LNCaP clone FGC (cell line): ENCODE measurements around the gene KCNG4.

Source experiments
- DNase-seq: peaks from one replicate; pipeline ENCODE4 v3.0.0-alpha.2; 2011; ENCODE audit warnings: low read depth
- H3K4me3 ChIP-seq: 2 replicates; pipeline ENCODE4 v1.5.1; 2011; ENCODE audit warnings: mild to moderate bottlenecking, low read depth, low read length, control low read depth
- CTCF ChIP-seq: IDR thresholded peaks from 2 replicates; pipeline ENCODE4 v1.5.1; 2012; ENCODE audit warnings: mild to moderate bottlenecking; ENCODE audit not compliant: control insufficient read depth, insufficient read depth; ENCODE audit errors: extremely low read depth

KCNG4 gene

GRCh38 chr16:84239909-84240308, at the start of gene KCNG4:
Gene KCNG4 (minus strand): TSS chr16:84240012. CDS start chr16:84237485, 2,527 bp downstream.
- no peak for DNase-seq
- no peak for TF ChIP-seq CTCF
- no peak within 1 kb of the TSS for H3K4me3 ChIP-seq

DNA sequence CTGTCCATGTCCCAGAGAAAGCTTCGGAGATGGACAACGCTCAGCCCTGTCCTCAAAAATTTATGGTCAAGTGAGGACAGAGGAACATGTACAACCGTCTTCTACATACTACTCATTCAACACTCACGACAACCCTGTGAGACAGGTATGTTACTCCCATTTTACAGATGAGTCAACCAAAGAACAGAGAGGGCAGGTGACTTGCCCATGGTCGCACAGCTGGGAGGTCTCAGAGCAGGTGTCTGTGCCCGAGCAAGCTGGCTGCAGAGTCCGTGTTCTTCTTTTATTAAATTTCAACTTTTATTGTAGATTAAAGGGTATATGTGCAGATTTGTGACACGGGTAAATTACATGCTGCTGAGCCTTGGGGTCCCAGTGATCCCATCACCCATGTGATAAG, 49.1 kb upstream of the KCNG4 start:
- DNase-seq = no peak
- no peak overlapping the region for H3K4me3 ChIP-seq
- no peak for TF ChIP-seq CTCF

DNA sequence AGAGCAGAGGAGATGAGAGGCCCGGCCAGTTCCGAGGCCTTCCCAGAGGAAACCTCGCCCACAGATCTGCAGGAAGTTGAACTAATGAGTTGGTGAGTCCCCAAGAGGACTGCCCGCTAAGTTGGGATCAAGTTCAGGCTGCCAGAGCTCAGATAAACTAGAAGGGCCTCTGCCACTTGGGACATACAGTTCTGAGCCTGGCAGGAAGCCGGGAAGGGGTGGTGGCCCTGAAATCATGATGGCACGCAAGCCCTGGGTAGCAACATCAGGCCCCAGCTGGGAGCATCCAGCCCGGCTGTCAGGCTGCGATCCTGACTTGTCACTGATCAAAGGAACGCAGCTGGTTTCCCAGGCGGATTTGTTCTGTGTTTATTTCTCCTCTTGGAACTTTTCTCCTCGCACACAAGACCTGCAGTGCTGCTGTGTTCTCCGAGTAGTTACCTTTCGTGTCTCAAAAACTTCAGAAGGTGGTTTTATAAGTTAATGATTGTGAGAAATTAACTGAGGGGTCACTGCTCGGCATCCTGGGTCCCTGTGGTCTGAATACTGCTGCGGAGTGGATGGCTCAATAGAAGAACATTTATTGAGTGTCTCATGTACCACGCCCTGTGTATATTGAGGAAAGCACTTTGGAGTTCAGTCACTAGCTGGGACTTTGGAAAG, 46.9 kb upstream of the KCNG4 start:
- H3K4me3 ChIP-seq = no peak overlapping the region
- no peak for DNase-seq
- TF ChIP-seq CTCF = no peak

DNA sequence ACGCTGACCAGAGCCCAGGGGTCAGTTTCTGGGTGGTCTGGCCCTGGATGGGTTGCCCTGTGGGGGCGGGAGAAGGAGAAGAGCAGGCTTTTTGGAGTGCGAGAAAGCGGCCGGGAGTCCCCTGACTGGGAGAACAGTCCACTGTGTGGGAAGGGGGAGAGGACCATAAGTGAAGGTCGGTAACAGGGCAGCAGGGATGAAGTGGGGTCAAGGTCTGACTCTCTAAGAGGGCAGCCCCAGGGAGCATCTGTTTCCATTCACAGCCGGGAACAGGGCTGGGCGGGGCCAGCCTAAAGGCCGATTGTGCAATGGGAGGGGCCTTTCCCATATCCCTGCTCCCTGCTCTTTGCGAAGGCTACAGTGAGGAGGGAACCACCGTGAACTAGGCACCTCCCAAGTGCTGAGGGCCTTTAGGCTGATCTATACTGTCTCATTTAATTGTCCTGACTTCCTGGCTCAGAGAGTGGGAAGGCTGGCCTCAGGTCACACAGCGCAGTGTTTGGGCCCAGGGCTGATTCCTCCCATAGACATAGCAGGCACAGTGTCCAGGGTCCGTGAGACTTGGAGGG, 44.4 kb upstream of the KCNG4 start:
- TF ChIP-seq CTCF = no peak

DNA sequence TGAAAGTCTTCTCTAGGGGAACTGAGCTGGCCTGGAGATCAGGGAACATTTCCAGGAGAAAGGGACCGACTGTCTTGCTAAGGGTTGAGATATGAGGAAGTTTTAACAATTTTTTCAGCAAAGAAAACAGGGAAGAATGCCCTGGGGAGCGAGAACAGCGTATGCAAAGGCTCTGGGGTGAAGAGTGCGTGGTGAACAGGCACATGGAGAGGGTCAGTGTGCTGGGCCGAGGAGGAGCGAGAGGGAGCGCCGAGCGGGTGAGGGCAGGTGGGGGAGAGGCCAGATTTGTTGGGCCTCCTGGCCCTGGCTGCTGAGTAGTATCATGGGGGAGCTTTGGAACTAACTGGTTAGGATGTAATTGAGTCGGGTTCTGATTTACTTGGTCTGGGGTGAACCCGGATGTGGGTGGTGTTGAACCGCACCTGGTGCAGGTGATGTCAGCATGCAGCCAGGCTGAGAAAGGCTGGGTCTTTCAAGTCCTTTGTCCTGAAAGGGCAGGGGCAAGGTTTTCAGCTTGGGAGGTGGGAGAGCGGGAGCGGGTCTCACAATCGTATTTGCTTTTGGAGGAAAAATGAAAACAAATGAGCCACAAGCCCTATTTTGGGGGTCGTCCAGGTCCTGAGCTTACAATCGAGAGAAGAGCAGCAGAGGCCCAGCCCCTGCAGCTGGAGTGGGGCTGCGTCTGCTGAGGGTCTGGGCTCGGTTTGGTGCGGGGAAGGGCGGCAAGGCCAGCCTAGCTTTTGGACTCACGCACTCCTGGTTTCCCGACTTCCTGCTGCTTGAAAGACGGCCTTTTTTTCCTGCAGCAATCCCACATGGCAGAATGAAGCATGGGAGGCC, 43.7 kb upstream of the KCNG4 start:
- TF ChIP-seq CTCF = no peak
- no peak overlapping the region for H3K4me3 ChIP-seq
- no peak for DNase-seq

More for the DNA sequence above, 44.4 kb upstream of the KCNG4 start:
- DNase-seq = no peak
- no peak overlapping the region for H3K4me3 ChIP-seq

DNA sequence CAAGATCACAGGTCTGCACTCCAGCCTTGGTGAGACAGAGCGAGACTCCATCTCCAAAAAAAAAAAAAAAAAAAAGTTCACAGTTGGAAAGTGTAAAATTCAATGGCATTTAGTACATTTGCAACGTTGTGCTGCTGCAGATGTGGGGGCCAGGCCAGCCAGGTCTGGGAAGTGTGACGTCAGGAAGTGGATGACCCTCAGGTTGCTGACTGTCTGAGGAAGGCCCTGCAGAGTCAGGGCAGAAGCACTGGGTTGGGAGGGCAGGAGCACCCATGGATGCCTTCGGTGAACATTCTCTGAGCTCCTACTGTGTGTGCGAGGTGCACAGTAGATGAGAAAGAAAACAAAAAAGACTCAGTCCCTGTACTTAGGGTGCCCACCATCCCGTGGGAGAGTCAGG, 42.7 kb upstream of the KCNG4 start:
- DNase-seq = no peak
- no peak overlapping the region for H3K4me3 ChIP-seq
- TF ChIP-seq CTCF = no peak
